ENCODE measurements around the gene F11R. TPM values are rescaled to one million over a fixed set of nuclear protein-coding genes. Genes with fewer than 3 reads are reported as not detected.
A peak's percentile ranks its signal among the peaks of the same experiment; 100 is the strongest.

The F11R gene
- total RNA-seq, 4 donors from 2014 or later = 22.6 to 45.3 (median 26.6) TPM

GRCh38 chr1:161044535-161044907 is 23.6 kb upstream of the F11R start:
- TF ChIP-seq CTCF (IDR thresholded peaks at IDR 0.05) (no peak), POLR2A (IDR thresholded peaks at IDR 0.05) (no peak)
- intact Hi-C loops (cut with DNase I; ENCODE audit: low total_unique reads) = no loop called here

GRCh38 chr1:161039546-161039945 is 18.6 kb upstream of the F11R start:
- no peaks in the 10 kb centered on the region for H3K36me3 ChIP-seq
- H3K9me3 ChIP-seq = no peaks in the 10 kb centered on the region
- TF ChIP-seq POLR2A (IDR thresholded peaks at IDR 0.05) (no peak), CTCF (IDR thresholded peaks at IDR 0.05) (no peak)
- no peak overlapping the region for H3K4me3 ChIP-seq
- intact Hi-C loops (cut with DNase I; ENCODE audit: low total_unique reads) = no loop called here
- no peak overlapping the region for H3K27ac ChIP-seq
- H3K4me1 ChIP-seq = peaks cover 0 to 6% of the 10 kb centered on the region in 2 donors
- no peak for DNase-seq
- no peaks in the 10 kb centered on the region for H3K27me3 ChIP-seq

More at GRCh38 chr1:161044535-161044907, 23.6 kb upstream of the F11R start:
- peaks cover 0 to 6% of the 10 kb centered on the region in 2 donors for H3K4me1 ChIP-seq
- no peaks in the 10 kb centered on the region for H3K9me3 ChIP-seq
- peak overlapping the region; percentile 93 to 97 for H3K27ac ChIP-seq
- H3K4me3 ChIP-seq = peak overlapping the region; percentile 78 to 87
- H3K27me3 ChIP-seq = no peaks in the 10 kb centered on the region
- H3K36me3 ChIP-seq = no peaks in the 10 kb centered on the region
- no peak for DNase-seq

GRCh38 chr1:161039154-161039545 is 18.2 kb upstream of the F11R start:
- H3K4me1 ChIP-seq = peaks cover 0 to 3% of the 10 kb centered on the region in 2 donors
- no peaks in the 10 kb centered on the region for H3K27me3 ChIP-seq
- DNase-seq = no peak
- intact Hi-C loops (cut with DNase I; ENCODE audit: low total_unique reads) = no loop called here
- peak overlapping the region in 1 of 2 donors; percentile 46 for H3K4me3 ChIP-seq
- no peak overlapping the region for H3K27ac ChIP-seq
- H3K36me3 ChIP-seq = no peaks in the 10 kb centered on the region
- no peak for TF ChIP-seq POLR2A (IDR thresholded peaks at IDR 0.05)
- no peak for TF ChIP-seq CTCF (IDR thresholded peaks at IDR 0.05)
- H3K9me3 ChIP-seq = no peaks in the 10 kb centered on the region

GRCh38 chr1:161038523-161039153 is 17.7 kb upstream of the F11R start, which contains the start of gene TSTD1:
Gene TSTD1, minus strand, starts transcription at chr1:161038964. Its CDS starts 75 bp downstream, at chr1:161038889.
- Histone ChIP-seq H3K4me3 (peak within 1 kb of the TSS; percentile 2 to 46), H3K4me1 (no peaks in the 10 kb centered on the region), H3K27me3 (no peaks in the 10 kb centered on the region), H3K36me3 (no peaks in the 10 kb centered on the region), H3K9me3 (no peaks in the 10 kb centered on the region), H3K27ac (no peak within 1 kb of the TSS)
- intact Hi-C loops (cut with DNase I; ENCODE audit: low total_unique reads) = no loop called here
- peak in 1 of 2 donors; percentile 29 for DNase-seq
- TF ChIP-seq POLR2A (IDR thresholded peaks at IDR 0.05) (no peak), CTCF (IDR thresholded peaks at IDR 0.05) (no peak)

- peak overlapping the region in 1 of 2 donors; percentile 46 for H3K4me3 ChIP-seq
- H3K27ac ChIP-seq = no peak overlapping the region
- H3K36me3 ChIP-seq = no peaks in the 10 kb centered on the region
- H3K4me1 ChIP-seq = no peaks in the 10 kb centered on the region
- H3K9me3 ChIP-seq = no peaks in the 10 kb centered on the region
- intact Hi-C loops (cut with DNase I; ENCODE audit: low total_unique reads) = no loop called here
- DNase-seq = no peak
- TF ChIP-seq CTCF (IDR thresholded peaks at IDR 0.05) (no peak), POLR2A (IDR thresholded peaks at IDR 0.05) (no peak)
- no peaks in the 10 kb centered on the region for H3K27me3 ChIP-seq
Measured at GRCh38 chr1:161037661-161038522, 16.9 kb upstream of the F11R start.

Data from uterus (tissue), 4 donors.